ENCODE measurements around the gene SYNGAP1.

SYNGAP1 gene

DNA sequence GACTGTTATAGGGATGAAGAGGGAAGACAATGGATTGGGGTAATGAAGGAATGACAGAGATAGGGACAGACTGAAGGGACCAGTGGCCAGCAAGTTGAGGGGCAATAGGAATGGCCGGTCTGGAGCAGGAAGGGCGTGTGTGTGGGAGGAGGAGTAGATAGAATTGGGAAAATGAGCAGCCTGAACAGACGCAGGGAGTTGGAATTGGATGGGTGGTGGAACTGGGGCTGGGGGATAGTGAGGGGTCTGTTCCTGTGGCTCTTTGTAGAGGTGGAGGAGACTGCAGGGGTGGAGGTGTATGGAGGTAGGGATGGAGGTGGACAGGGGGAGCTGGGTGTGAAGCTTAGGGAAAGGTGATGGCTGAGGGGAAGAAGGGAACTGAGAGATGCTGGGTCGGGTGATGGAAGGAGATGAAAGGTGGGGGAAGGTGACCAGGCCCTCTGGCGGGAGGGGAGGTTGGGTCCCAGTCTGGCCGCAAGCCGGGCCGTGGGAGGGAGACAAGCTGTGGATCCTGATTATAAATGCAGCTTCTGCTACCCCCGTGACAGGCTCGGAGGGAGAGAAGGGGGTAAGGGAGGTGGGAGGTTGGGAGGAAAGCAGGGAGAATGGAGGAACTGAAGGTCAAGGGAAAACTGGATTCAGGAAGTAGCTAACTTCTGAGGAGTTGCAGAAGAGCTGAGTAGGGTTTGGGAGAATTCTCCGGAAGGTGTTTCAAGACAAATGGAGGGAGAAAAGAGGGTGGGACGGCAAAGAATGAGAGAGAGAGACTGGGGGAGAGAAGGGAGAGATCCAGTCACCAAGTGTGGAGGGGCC is 5.2 kb downstream of the SYNGAP1 start:
- DNase-seq: no peak

DNA sequence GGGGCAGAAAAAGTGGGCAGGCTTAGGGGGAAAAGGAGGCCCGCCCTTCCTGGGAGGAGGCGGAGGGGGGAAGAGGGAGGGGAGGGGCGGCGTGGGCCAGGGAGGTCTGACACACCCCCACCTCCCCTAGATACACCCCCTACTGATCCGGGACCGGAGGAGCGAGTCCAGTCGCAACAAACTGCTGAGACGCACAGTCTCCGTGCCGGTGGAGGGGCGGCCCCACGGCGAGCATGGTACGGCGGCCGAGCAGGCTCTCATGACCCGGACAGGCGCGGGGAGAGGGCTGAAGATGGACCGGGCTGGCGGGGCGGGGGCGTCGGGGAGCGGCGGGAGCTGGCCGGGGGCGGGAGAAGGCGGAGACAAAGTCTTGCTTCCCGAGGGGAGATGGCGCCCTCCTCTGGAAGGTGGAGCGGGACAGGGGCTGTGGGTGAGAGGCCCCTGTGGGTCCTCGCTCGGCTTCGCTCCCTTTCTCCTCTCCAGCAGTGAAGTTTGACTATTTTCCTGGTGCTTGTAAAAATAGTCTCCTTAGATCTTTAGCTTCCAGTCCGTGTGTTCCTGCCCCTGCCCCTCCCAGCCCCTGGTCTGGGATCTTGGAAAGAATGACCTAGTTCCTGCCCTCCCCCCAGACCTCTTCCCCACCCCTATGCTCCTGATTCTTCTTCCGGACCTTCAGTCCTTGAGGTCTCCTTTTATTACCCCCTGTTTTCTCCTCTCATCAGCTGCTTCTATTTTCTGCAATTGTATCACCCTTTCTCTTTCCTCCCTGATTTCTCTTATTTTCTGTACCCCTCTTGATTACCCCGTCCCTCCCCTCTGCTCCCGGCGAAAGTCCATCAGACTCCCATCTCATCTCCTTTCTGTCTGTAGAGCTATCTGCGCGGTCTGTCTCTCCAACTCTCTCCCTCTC is 6.1 kb downstream of the SYNGAP1 start:
- no peak for DNase-seq

DNA sequence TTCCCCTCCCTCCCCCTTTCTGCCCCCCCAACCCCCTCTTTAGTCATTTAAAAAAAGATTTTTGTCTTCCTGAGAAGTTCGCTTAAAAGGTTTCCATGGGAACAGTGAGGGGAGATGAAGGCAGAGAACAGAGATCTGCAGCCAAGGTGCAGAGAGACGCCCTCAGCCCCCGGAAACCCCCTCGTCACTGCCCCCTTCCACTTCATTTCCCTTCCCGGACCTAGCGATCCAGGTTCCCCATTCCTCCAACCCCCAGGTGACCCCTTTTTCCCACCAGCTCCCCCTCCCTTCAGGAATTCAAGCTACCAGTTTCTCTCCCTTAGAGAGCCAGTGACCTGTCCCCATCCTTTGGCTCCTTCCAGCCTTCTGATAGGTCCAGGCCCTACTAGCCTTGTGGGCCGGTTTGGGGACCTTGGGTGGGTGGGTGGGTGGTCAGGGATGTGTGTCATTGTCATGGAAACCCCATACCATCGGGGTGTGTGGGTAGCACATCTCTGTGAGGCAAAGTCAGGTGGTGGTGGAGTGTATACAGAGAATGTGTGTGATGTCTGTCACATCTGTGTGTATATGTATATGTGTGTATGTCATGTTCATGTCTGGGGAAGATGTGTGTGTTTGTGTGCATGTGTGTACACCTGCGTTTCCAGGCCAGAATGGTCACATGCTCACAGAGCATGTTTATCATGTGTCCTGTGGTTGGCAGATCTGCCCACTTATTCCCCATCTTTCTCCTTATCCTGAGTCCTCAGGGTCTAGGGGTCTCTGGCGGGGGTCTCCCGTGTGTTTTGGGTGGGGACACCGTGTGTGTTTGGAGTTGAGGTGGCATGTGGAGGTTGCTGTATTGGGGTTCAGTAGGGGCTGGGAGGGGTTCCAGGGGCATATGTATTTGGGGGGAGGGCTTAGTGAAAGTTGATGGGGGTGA is 7.0 kb downstream of the SYNGAP1 start:
- no peak for DNase-seq

DNA sequence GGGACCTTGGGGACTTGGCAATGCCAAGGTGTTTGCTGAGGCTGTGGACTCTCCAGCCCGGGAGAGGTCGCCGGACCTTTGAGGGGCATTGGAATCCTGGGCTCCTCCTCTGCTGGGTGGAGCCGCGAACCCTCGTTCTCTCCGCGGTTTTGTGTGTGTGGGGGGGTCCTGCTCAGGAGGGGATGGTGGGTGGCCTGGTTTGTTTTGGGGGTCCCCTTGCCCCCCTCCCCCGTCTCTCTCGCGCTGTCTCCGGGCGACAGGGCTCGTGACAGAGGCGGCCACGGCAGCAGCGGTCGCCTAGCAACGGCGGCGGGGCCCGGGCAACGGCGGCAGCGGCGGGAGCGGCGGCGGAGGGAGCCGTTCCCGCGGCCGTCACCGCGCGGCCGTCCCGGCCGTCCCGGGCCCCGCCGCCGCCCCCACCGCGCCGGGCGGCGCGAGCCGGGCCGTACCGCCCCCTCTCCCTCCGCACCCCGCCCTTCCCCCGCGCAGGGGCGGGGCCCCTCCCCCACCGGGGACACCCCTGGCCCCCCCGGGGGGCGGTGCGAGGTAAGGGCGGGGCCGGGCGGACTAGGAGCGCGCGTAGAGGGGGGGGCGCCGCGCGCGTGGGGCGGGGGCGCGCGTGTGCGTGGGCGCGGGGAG is 7.8 kb downstream of the SYNGAP1 start:
- no peak for DNase-seq

DNA sequence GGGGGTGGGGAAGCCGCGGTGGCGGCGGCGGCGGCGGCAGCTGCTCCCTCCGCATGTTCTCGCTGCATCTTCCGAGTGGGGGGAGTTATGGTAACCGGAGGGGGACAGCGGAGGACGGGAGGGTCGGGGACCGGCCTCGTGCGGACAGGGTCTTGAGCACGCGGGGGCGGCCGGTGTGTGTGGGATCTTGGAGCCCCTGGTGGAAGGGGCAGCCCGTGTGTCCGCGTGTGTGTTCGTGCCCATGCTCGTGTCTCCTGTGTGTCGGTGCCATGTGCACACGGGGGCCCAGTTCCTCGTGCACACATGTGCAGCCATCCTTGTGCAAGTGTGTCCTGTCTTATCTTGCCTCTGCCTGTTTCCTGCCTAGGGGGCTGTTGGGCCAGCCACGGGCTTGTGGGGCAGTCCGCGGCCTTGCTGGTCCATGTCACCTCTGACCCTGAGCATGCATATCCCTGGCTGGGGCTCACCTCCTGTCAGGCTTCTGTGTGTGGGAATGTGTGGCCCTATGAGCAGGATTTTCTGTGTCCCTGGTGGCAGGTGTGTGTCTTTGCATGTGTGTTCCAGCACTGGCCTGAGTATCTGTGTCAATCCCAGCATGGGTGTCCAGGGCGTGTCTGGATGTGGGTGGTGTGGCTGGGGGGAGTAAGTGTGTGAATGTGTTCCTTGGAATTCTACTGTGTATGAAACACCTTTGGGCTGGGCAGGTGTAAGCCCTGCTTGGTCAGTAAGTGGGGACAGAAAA is 8.5 kb downstream of the SYNGAP1 start:
- DNase-seq: no peak

DNA sequence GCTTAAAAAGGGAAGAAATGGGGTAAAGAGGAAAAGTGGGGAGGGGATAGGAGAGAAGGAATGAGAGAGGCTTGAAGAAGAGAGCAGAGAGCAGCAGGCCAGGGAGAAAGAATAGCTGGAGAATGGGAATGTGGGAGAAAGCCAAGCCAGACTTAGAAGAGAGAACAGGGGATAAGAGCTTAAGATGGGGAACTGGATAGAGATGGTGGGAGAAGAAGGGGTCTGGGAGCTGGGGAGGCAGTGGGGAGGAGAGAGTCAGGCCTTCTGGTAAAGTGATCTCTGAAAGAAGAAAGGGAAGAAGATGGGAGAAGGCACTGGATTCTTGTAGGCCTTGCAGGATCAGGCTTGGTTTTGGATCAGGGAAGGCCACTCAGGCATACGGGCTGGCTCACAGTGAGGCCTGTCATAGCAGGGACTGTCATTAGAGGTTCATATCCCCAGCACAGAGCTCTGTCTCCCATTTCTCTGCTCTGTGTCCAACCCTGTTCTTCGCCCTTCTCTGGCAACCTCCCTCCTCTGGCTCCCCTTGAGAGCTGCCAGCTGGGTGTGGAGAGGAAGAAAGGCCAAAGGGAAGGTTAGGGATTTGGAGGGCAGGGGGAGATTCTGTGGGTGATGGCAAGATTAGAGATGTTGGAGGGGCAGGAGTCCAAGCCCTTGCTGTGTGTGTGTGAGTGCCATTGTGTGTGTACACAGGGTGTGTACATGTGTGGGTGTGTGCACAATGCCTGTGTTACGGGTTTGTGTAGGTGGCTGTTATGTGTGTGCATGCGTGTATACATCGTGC is 9.3 kb downstream of the SYNGAP1 start:
- no peak for DNase-seq

DNA sequence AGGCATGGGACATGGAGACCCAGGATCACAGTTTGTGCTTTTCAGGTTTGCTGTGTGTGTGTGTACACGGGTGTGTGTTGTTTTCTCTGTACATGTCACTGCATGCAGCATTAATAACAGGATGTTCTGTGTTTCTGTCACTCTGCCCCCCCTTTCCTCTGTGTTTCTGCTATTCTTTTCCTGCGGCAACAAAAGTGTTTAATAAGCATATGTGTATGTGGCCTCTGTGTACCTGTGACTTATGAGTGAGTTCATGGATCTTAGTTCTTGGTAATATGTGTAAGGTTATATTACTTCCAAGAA is 9.8 kb downstream of the SYNGAP1 start:
- DNase-seq: no peak

DNA sequence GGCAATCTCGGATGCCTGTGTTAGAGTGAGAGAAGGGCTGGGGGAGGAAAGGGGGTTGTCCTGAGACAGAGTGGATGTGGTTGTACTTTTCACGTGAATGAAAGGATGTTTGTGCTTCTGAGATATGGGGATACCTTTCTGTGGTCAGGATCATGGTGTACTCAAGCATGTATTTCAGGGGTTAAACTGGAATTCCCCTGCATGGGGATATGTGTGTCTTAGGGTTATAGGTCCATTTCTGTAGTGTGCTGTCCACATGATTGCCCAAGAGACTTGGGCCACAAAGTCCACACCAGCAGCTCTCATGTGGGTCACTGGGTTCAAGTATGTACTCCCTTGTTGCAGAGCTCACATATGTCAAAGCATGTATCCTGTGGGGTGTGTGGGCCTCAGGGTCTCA is 10.5 kb downstream of the SYNGAP1 start:
- no peak for DNase-seq

DNA sequence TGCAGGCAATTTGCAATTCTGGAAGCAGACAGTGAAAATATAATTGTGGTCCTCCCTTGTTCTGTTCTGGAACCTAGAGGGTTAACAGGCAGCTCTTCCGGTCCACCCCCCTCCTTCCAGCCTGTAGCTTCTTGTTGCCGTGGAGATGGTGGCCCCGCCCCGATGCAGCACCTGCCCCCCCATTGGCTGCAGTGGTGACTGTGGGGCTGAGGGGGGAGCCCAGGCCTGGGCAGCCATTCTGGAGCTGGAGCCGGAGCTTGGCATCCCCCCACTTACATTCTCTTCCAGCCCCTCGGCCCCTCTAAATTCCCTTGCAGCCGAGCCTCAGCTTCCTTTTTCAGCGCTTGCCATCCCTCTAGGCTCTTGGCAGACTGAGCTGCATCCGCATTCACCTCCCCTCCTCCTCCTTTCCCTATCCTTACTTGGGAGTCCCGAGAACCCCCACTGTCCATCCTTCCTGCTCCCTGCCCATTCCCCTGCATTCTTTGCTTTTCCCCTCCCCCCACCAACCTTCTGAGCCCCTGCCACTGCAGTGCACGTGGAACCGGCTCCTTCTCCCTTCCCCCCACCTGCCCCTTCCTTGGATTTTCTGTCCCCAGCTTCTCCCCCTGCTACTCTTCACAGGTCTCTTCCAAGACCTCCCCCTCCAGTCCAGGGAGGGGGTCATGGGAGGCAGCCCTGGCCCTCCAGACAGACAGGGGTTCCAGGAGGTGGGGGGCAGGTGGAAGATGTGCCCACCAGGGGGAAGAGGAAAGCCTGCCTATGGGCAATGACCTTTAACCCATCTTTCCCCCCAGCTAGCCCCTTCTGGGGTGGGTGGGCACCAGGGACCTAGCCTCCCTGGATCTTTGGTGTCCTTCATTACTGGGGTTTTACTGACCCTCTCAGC is 11.4 kb downstream of the SYNGAP1 start:
- DNase-seq: no peak

DNA sequence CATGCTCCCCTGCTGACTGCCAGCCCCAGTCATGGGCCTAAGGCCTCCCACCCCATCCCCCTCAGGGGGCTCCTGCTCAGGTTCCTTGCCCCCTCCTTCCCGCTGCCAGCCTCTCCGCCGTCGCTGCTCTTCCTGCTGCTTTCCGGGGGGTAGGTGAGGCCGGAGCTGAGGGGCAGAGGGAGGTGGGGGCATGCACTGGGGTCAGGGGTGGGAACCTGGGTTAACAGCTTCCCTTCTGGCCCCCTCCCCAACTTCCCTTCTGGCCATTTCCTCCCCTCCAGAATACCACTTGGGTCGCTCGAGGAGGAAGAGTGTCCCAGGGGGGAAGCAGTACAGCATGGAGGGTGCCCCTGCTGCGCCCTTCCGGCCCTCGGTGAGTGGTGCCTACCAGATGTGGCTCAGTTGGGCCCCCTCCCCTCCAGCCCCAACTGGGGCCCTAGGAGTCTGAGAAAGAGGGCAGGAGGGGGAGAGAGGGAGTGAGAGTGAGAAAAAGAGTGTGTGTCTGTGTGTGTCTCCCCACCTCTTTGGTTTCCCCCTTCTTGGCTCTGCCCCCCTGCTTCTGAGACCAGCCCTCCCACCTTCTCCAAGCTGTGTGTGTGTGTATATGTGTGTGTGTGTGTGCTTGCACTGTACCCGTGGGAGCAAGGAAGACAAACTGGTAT is 12.1 kb downstream of the SYNGAP1 start:
- DNase-seq: no peak

DNA sequence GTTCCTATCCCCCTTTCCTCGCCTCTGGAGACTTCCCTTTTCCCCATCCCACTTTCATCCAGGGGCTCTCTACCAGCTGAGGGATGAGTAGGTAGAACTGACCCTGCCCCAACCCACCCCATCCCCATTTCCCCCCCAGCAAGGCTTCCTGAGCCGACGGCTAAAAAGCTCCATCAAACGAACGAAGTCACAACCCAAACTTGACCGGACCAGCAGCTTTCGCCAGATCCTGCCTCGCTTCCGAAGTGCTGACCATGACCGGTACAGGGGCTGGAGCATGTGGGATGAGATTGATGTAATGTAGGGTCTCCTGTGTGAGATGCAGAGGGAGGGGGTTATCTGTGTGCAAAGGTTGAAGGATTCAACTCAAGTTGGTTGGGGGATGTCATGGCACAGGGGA is 12.7 kb downstream of the SYNGAP1 start:
- DNase-seq: no peak

DNA sequence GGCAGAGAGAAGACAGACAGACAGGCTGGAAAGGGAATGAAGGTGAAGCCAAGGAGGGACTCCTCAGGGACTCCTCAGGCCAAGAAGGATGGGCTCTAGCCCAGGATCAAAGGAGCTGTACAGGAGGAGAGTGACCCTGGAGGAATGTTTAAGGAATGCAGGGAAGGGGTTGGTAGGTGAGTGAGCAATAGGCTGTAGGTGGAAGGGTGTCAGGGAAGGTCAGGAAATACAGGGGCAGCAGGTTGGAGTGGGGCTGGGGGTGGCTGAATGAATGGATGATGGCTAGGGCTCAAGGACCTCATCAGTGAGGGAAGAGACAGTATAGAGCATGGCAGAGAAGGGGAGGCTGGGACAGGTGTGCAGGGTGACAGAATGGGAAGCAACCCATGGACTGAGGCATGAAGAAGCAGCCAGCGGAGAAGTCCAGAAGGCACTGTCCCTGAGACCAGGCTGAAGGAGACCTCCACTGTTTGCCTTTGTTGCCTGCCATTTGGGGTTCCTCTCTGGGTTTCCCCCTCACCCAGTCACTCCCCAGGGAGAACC is 13.2 kb downstream of the SYNGAP1 start:
- no peak for DNase-seq

DNA sequence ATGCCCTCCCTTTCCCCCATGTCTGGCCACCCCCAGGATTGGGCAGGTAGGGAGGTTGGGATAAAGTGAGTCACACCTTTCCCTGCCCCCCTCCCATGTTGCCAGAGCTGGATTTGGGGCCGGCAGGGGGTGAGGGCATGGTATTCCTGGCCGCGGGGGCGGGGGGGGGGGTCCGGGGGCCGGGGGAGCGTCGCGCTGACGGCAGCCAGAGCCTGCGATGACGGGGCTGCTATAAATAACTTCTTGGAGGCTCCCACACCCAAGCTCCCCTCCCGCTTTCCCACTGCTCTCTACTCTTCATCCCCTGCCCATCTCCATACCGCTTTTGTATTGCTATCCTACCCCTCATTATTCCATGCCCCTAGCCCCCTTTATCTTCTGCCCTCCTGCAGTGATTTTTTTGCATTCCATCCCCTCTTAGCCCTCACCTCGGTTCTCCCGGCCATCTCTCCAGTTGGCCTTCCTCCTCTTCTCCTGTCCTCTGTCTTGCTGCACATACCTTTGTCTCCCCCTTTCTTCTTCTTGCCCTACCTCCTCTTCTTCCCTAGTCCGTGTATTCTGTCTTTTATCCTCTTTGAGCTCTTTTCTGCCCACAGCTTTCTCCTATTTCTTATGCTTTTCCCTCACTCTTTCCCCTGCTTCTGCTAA is 13.8 kb downstream of the SYNGAP1 start:
- no peak for DNase-seq

DNA sequence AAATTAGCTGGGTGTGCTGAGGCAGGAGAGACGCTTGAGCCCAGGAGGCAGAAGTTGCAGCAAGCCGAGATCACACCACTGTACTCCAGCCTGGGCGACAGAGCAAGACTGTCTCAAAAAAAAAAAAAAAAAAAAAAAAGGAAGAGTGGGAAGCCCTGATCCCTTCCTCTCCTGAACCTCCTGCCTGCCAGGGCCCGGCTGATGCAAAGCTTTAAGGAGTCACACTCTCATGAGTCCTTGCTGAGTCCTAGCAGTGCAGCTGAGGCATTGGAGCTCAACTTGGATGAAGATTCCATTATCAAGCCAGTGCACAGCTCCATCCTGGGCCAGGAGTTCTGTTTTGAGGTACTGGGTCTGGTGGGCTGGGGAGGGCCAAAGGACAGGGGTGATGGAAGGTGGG is 15.1 kb downstream of the SYNGAP1 start:
- DNase-seq: no peak

DNA sequence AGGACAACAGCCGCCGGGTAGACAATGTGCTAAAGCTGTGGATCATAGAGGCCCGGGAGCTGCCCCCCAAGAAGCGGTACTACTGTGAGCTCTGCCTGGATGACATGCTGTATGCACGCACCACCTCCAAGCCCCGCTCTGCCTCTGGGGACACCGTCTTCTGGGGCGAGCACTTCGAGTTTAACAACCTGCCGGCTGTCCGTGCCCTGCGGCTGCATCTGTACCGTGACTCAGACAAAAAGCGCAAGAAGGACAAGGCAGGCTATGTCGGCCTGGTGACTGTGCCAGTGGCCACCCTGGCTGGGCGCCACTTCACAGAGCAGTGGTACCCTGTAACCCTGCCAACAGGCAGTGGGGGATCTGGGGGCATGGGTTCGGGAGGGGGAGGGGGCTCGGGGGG is 17.8 kb downstream of the SYNGAP1 start:
- no peak for DNase-seq

DNA sequence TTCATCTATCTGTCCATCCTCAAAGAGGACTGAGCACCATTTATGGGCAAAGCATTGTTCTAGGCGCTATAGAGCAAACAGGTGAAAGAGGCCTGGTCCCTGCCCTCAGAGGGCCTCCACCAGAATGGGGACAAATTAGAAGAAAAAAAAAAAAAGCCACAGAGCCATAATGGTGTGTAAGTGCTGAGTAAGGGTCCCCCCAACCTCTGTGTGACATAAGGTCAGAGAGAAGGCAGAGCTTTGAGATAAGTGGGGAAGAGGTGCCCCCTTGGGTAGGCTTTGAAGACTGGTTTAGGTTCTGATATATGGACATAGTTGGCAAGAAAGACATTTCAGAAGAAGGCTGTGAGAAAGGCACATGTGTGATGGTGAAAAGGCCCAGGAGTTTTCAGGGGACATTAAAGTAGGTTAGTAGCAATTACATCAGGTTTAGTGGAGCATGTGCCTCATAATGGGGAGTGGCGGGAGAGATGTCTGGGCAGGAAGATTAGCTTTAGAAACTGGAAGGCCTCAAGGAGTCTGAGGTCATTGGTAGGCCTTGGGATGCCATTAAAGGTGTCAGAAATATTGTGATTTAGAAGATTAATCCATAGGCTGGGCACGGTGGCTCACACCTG is 19.2 kb downstream of the SYNGAP1 start:
- DNase-seq: no peak

DNA sequence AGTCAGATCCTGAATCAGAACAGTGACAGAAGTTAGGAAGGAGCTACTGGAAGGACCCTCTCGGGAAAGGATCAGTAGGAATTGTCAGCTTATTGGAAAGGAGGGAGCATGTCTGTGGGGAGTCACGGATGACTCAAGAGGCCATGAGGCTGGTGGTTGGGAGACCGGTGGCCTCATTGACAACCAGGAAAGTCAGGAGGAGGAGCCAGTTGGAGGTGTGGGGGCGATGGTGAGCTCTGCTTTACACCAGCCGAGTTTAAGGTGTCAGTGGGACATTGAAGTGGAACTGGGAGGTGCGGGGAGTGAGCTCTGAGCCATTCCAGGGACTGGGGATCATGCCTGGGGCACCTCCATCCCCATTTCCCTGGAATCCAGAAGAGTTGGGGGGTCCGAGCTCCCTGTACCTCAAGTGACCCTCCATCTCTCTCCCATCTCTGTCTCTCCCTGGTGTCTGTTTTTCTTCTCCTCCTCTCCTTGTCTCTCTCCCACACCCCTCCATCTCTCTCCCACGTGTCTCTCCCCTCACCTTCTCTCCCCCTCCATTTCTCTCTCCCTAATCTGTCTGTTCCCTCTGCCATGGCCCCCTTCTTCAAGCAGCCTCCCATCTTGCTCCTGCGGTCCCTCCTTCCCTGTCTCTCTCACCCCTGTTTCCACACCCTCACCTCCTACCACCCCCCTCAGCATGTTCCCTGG is 20.2 kb downstream of the SYNGAP1 start:
- no peak for DNase-seq
